ENCODE measurements around the gene AMN. TPM values are rescaled to one million over a fixed set of nuclear protein-coding genes. Genes with fewer than 3 reads are reported as not detected.
A peak's percentile ranks its signal among the peaks of the same experiment; 100 is the strongest.

Gene AMN
- total RNA-seq, 5 donors from 2014 or later (not counting 1 experiment from before 2014, with no cell fraction given), result 5.2 to 15.0 (median 8.4) TPM

GRCh38 chr14:102939820-102940561 lies 17.5 kb downstream of the AMN start:
- H3K36me3 Mint-ChIP-seq, result no peaks in the 10 kb centered on the region
- H3K36me3 ChIP-seq (ENCODE audit: control insufficient read depth in 2 of 2, extremely low read depth in 1 of 2, insufficient read depth in 1 of 2, low read length in 1 of 2), result no peaks in the 10 kb centered on the region
- H3K4me3 ChIP-seq (ENCODE audit: control insufficient read depth in 1 of 2, extremely low read depth in 1 of 2, low read length in 1 of 2), result no peak overlapping the region
- H3K9me3 Mint-ChIP-seq, result no peaks in the 10 kb centered on the region
- H3K27ac ChIP-seq (ENCODE audit: low read length), result no peak overlapping the region
- peaks cover 0 to 1% of the 10 kb centered on the region in 2 experiments for H3K27me3 ChIP-seq (replicated peaks in 1 of 2; ENCODE audit: control insufficient read depth in 2 of 2, extremely low read depth in 1 of 2, insufficient read depth in 2 of 2, low read length in 1 of 2)
- 89% methylated on average over 37 of the region's 43 CpGs for WGBS (ENCODE audit: insufficient coverage)
- no peaks in the 10 kb centered on the region for H3K9me3 ChIP-seq
- DNase-seq (no peak), ATAC-seq (replicated peaks in 1 of 4) (no peak)
- no peaks in the 10 kb centered on the region for H3K27me3 Mint-ChIP-seq
- ChIA-PET CTCF (no interaction called here), POLR2A (no interaction called here)
- no peak overlapping the region for H3K27ac Mint-ChIP-seq
- no peaks in the 10 kb centered on the region for H3K4me1 Mint-ChIP-seq
- H3K4me3 Mint-ChIP-seq, result no peak overlapping the region
- H3K4me1 ChIP-seq (ENCODE audit: control insufficient read depth in 1 of 2, extremely low read depth in 1 of 2, insufficient read depth in 2 of 2, low read length in 2 of 2), result no peaks in the 10 kb centered on the region

GRCh38 chr14:102940729-102941362 lies 18.4 kb downstream of the AMN start:
- CTCF ChIA-PET, result no interaction called here
- no peak for DNase-seq
- Mint-ChIP-seq H3K27ac (no peak overlapping the region), H3K27me3 (no peaks in the 10 kb centered on the region), H3K9me3 (no peaks in the 10 kb centered on the region), H3K4me3 (no peak overlapping the region), H3K36me3 (peaks cover 6% of the 10 kb centered on the region), H3K4me1 (no peaks in the 10 kb centered on the region)
- H3K27me3 ChIP-seq (replicated peaks in 1 of 2; ENCODE audit: control insufficient read depth in 2 of 2, extremely low read depth in 1 of 2, insufficient read depth in 2 of 2, low read length in 1 of 2), result peaks cover 0 to 2% of the 10 kb centered on the region in 2 experiments
- H3K4me1 ChIP-seq (ENCODE audit: control insufficient read depth in 1 of 2, extremely low read depth in 1 of 2, insufficient read depth in 2 of 2, low read length in 2 of 2), result no peaks in the 10 kb centered on the region
- H3K36me3 ChIP-seq (ENCODE audit: control insufficient read depth in 2 of 2, extremely low read depth in 1 of 2, insufficient read depth in 1 of 2, low read length in 1 of 2), result no peaks in the 10 kb centered on the region
- no peak for ATAC-seq (replicated peaks in 1 of 4)
- H3K27ac ChIP-seq (ENCODE audit: low read length), result no peak overlapping the region
- H3K9me3 ChIP-seq, result no peaks in the 10 kb centered on the region
- POLR2A ChIA-PET, result no interaction called here
- WGBS (ENCODE audit: insufficient coverage), result 74% methylated on average over 18 of the region's 19 CpGs
- no peak overlapping the region for H3K4me3 ChIP-seq (ENCODE audit: control insufficient read depth in 1 of 2, extremely low read depth in 1 of 2, low read length in 1 of 2)

- H3K9me3 Mint-ChIP-seq, result no peaks in the 10 kb centered on the region
- ATAC-seq (replicated peaks in 1 of 4) (no peak), DNase-seq (no peak)
- ChIA-PET POLR2A (no interaction called here), CTCF (no interaction called here)
- H3K4me1 Mint-ChIP-seq, result peaks cover 2 to 4% (median 2%) of the 10 kb centered on the region in 3 donors
- no peaks in the 10 kb centered on the region for H3K27me3 Mint-ChIP-seq
- H3K27me3 ChIP-seq (replicated peaks in 1 of 2; ENCODE audit: control insufficient read depth in 2 of 2, extremely low read depth in 1 of 2, insufficient read depth in 2 of 2, low read length in 1 of 2), result peaks cover 0 to 2% of the 10 kb centered on the region in 2 experiments
- H3K4me3 ChIP-seq (ENCODE audit: control insufficient read depth in 1 of 2, extremely low read depth in 1 of 2, low read length in 1 of 2), result no peak overlapping the region
- H3K9me3 ChIP-seq, result no peaks in the 10 kb centered on the region
- 78% methylated on average over 8 of the region's 10 CpGs for WGBS (ENCODE audit: insufficient coverage)
- no peak overlapping the region for H3K27ac ChIP-seq (ENCODE audit: low read length)
- no peak overlapping the region for H3K4me3 Mint-ChIP-seq
- H3K27ac Mint-ChIP-seq, result no peak overlapping the region
- H3K4me1 ChIP-seq (ENCODE audit: control insufficient read depth in 1 of 2, extremely low read depth in 1 of 2, insufficient read depth in 2 of 2, low read length in 2 of 2), result peaks cover under 1 to 5% of the 10 kb centered on the region in 2 experiments
- H3K36me3 ChIP-seq (ENCODE audit: control insufficient read depth in 2 of 2, extremely low read depth in 1 of 2, insufficient read depth in 1 of 2, low read length in 1 of 2), result no peaks in the 10 kb centered on the region
- H3K36me3 Mint-ChIP-seq, result peaks cover 6% of the 10 kb centered on the region
Observed at GRCh38 chr14:102941419-102942011, 19.1 kb downstream of the AMN start.

- peaks cover 6% of the 10 kb centered on the region for H3K36me3 Mint-ChIP-seq
- ATAC-seq (replicated peaks in 1 of 4) (no peak), DNase-seq (no peak)
- peaks cover 5 to 9% (median 7%) of the 10 kb centered on the region in 3 donors for H3K4me1 Mint-ChIP-seq
- no peaks in the 10 kb centered on the region for H3K27me3 Mint-ChIP-seq
- 75% methylated on average over 8 of the region's 13 CpGs for WGBS (ENCODE audit: insufficient coverage)
- peaks cover 2 to 10% of the 10 kb centered on the region in 2 experiments for H3K4me1 ChIP-seq (ENCODE audit: control insufficient read depth in 1 of 2, extremely low read depth in 1 of 2, insufficient read depth in 2 of 2, low read length in 2 of 2)
- no peak overlapping the region for H3K27ac ChIP-seq (ENCODE audit: low read length)
- ChIA-PET POLR2A (no interaction called here), CTCF (no interaction called here)
- peaks cover 0 to 2% of the 10 kb centered on the region in 2 experiments for H3K27me3 ChIP-seq (replicated peaks in 1 of 2; ENCODE audit: control insufficient read depth in 2 of 2, extremely low read depth in 1 of 2, insufficient read depth in 2 of 2, low read length in 1 of 2)
- no peak overlapping the region for H3K27ac Mint-ChIP-seq
- H3K36me3 ChIP-seq (ENCODE audit: control insufficient read depth in 2 of 2, extremely low read depth in 1 of 2, insufficient read depth in 1 of 2, low read length in 1 of 2), result no peaks in the 10 kb centered on the region
- no peak overlapping the region for H3K4me3 ChIP-seq (ENCODE audit: control insufficient read depth in 1 of 2, extremely low read depth in 1 of 2, low read length in 1 of 2)
- H3K9me3 ChIP-seq, result no peaks in the 10 kb centered on the region
- H3K9me3 Mint-ChIP-seq, result no peaks in the 10 kb centered on the region
- no peak overlapping the region for H3K4me3 Mint-ChIP-seq
Observed at GRCh38 chr14:102942069-102942468, 19.6 kb downstream of the AMN start.

GRCh38 chr14:102943454-102943853 lies 21.0 kb downstream of the AMN start:
- Mint-ChIP-seq H3K4me3 (no peak overlapping the region), H3K9me3 (no peaks in the 10 kb centered on the region), H3K27ac (no peak overlapping the region), H3K27me3 (no peaks in the 10 kb centered on the region), H3K4me1 (peaks cover 12 to 13% (median 12%) of the 10 kb centered on the region in 3 donors), H3K36me3 (peaks cover 8% of the 10 kb centered on the region)
- DNase-seq (no peak), ATAC-seq (replicated peaks in 1 of 4) (no peak)
- Histone ChIP-seq H3K9me3 (no peaks in the 10 kb centered on the region), H3K27me3 (replicated peaks in 1 of 2; ENCODE audit: control insufficient read depth in 2 of 2, extremely low read depth in 1 of 2, insufficient read depth in 2 of 2, low read length in 1 of 2) (peaks cover 0 to 2% of the 10 kb centered on the region in 2 experiments), H3K36me3 (ENCODE audit: control insufficient read depth in 2 of 2, extremely low read depth in 1 of 2, insufficient read depth in 1 of 2, low read length in 1 of 2) (no peaks in the 10 kb centered on the region), H3K27ac (ENCODE audit: low read length) (no peak overlapping the region), H3K4me1 (ENCODE audit: control insufficient read depth in 1 of 2, extremely low read depth in 1 of 2, insufficient read depth in 2 of 2, low read length in 2 of 2) (peaks cover 2 to 17% of the 10 kb centered on the region in 2 experiments), H3K4me3 (ENCODE audit: control insufficient read depth in 1 of 2, extremely low read depth in 1 of 2, low read length in 1 of 2) (no peak overlapping the region)
- POLR2A ChIA-PET, result no interaction called here
- WGBS (ENCODE audit: insufficient coverage), result 94% methylated on average over 16 of the region's 16 CpGs
- CTCF ChIA-PET, result no interaction called here

GRCh38 chr14:102943979-102944378 lies 21.5 kb downstream of the AMN start:
- no peaks in the 10 kb centered on the region for H3K27me3 Mint-ChIP-seq
- CTCF ChIA-PET, result no interaction called here
- ATAC-seq (replicated peaks in 1 of 4), result no peak

More at GRCh38 chr14:102943979-102944378, 21.5 kb downstream of the AMN start:
- POLR2A ChIA-PET, result no interaction called here
- H3K4me1 ChIP-seq (ENCODE audit: control insufficient read depth in 1 of 2, extremely low read depth in 1 of 2, insufficient read depth in 2 of 2, low read length in 2 of 2), result peaks cover 5 to 22% of the 10 kb centered on the region in 2 experiments
- H3K27ac ChIP-seq (ENCODE audit: low read length), result no peak overlapping the region
- no peak overlapping the region for H3K4me3 ChIP-seq (ENCODE audit: control insufficient read depth in 1 of 2, extremely low read depth in 1 of 2, low read length in 1 of 2)
- 86% methylated on average over 15 of the region's 15 CpGs for WGBS (ENCODE audit: insufficient coverage)
- no peaks in the 10 kb centered on the region for H3K9me3 ChIP-seq
- no peak for DNase-seq
- H3K9me3 Mint-ChIP-seq, result no peaks in the 10 kb centered on the region
- peaks cover 8% of the 10 kb centered on the region for H3K36me3 Mint-ChIP-seq
- H3K4me3 Mint-ChIP-seq, result no peak overlapping the region
- H3K4me1 Mint-ChIP-seq, result peaks cover 16 to 18% (median 16%) of the 10 kb centered on the region in 3 donors
- peak overlapping the region in 1 of 2 donors; percentile 58 for H3K27ac Mint-ChIP-seq
- no peaks in the 10 kb centered on the region for H3K36me3 ChIP-seq (ENCODE audit: control insufficient read depth in 2 of 2, extremely low read depth in 1 of 2, insufficient read depth in 1 of 2, low read length in 1 of 2)
- H3K27me3 ChIP-seq (replicated peaks in 1 of 2; ENCODE audit: control insufficient read depth in 2 of 2, extremely low read depth in 1 of 2, insufficient read depth in 2 of 2, low read length in 1 of 2), result peaks cover 0 to 2% of the 10 kb centered on the region in 2 experiments

Data from T-cell (primary cell).